ENCODE measurements around the gene ZNF362.

Gene ZNF362

GRCh38 chr1:33317354-33317753 is 61.1 kb downstream of the ZNF362 start:
- no peak for DNase-seq (ENCODE audit: low read depth)
- no peak overlapping the region for H3K4me3 ChIP-seq (ENCODE audit: low read depth, low read length)
- in situ Hi-C loops (cut with HindIII; ENCODE audit: low sequenced_read_pairs): no loop called here
- TF ChIP-seq CTCF (IDR thresholded peaks at IDR 0.05; ENCODE audit: low read depth, low read length, missing control alignments): no peak

- in situ Hi-C loops (cut with HindIII; ENCODE audit: low sequenced_read_pairs): no loop called here
- no peak overlapping the region for H3K4me3 ChIP-seq (ENCODE audit: low read depth, low read length)
- DNase-seq (ENCODE audit: low read depth): no peak
- no peak for TF ChIP-seq CTCF (IDR thresholded peaks at IDR 0.05; ENCODE audit: low read depth, low read length, missing control alignments)
Observed at GRCh38 chr1:33317946-33318345, 61.7 kb downstream of the ZNF362 start.

- DNase-seq (ENCODE audit: low read depth): no peak
- H3K4me3 ChIP-seq (ENCODE audit: low read depth, low read length): no peak overlapping the region
- no peak for TF ChIP-seq CTCF (IDR thresholded peaks at IDR 0.05; ENCODE audit: low read depth, low read length, missing control alignments)
- in situ Hi-C loops (cut with HindIII; ENCODE audit: low sequenced_read_pairs): no loop called here
Observed at GRCh38 chr1:33319186-33319948, 63.1 kb downstream of the ZNF362 start.

- DNase-seq (ENCODE audit: low read depth): no peak
- TF ChIP-seq CTCF (IDR thresholded peaks at IDR 0.05; ENCODE audit: low read depth, low read length, missing control alignments): no peak
- H3K4me3 ChIP-seq (ENCODE audit: low read depth, low read length): no peak overlapping the region
- in situ Hi-C loops (cut with HindIII; ENCODE audit: low sequenced_read_pairs): loop anchor here (5.0 kb wide), 1 partner anchor 77 kb away; no protein-coding TSS in a partner anchor
Observed at GRCh38 chr1:33319949-33320618, 63.8 kb downstream of the ZNF362 start.

GRCh38 chr1:33320619-33321165 is 64.4 kb downstream of the ZNF362 start, which contains the start of gene A3GALT2:
A3GALT2 (minus strand) TSS chr1:33321098; CDS start chr1:33321098, 0 bp downstream.
- DNase-seq (ENCODE audit: low read depth): no peak
- in situ Hi-C loops (cut with HindIII; ENCODE audit: low sequenced_read_pairs): loop anchor here (5.0 kb wide), 1 partner anchor 77 kb away; no protein-coding TSS in a partner anchor
- TF ChIP-seq CTCF (IDR thresholded peaks at IDR 0.05; ENCODE audit: low read depth, low read length, missing control alignments): no peak
- no peak within 1 kb of the TSS for H3K4me3 ChIP-seq (ENCODE audit: low read depth, low read length)

GRCh38 chr1:33321178-33321577 is 64.9 kb downstream of the ZNF362 start:
- no peak overlapping the region for H3K4me3 ChIP-seq (ENCODE audit: low read depth, low read length)
- DNase-seq (ENCODE audit: low read depth): no peak
- in situ Hi-C loops (cut with HindIII; ENCODE audit: low sequenced_read_pairs): loop anchor here (5.0 kb wide), 1 partner anchor 76 kb away; no protein-coding TSS in a partner anchor
- no peak for TF ChIP-seq CTCF (IDR thresholded peaks at IDR 0.05; ENCODE audit: low read depth, low read length, missing control alignments)
